ENCODE results near the gene RANBP17. TPM values are rescaled to one million over a fixed set of nuclear protein-coding genes. Genes with fewer than 3 reads are reported as not detected.

The RANBP17 gene
- total RNA-seq, 4 donors from 2014 or later = 10.2 to 13.8 (median 10.9) TPM

GRCh38 chr5:170860415-170860814, 1.4 kb upstream of the RANBP17 start:
- DNase-seq = no peak
- H3K27ac ChIP-seq = no peak overlapping the region
- intact Hi-C loops (cut with DNase I; ENCODE audit: low total_unique reads) = no loop called here
- H3K27me3 ChIP-seq = peaks cover 5% of the 10 kb centered on the region
- in situ Hi-C loops (cut with MboI; ENCODE audit: low pct_ligation_motif_present in 1 of 4, low pct_unique_long_range_greater_than_20kb in 1 of 4, low sequenced_read_pairs in 3 of 4) = no loop called here
- TF ChIP-seq EP300 (IDR thresholded peaks at IDR 0.05; ENCODE audit: low read depth) = no peak
- TF ChIP-seq POLR2AphosphoS5 (IDR thresholded peaks at IDR 0.05) = no peak
- TF ChIP-seq POLR2A (IDR thresholded peaks at IDR 0.05) = no peak
- H3K9me3 ChIP-seq = peaks cover 10 to 12% of the 10 kb centered on the region in 2 donors
- no peak overlapping the region for H3K4me3 ChIP-seq
- peaks cover 0 to 8% (median 6%) of the 10 kb centered on the region in 4 donors for H3K4me1 ChIP-seq
- H3K36me3 ChIP-seq = no peaks in the 10 kb centered on the region

DNA sequence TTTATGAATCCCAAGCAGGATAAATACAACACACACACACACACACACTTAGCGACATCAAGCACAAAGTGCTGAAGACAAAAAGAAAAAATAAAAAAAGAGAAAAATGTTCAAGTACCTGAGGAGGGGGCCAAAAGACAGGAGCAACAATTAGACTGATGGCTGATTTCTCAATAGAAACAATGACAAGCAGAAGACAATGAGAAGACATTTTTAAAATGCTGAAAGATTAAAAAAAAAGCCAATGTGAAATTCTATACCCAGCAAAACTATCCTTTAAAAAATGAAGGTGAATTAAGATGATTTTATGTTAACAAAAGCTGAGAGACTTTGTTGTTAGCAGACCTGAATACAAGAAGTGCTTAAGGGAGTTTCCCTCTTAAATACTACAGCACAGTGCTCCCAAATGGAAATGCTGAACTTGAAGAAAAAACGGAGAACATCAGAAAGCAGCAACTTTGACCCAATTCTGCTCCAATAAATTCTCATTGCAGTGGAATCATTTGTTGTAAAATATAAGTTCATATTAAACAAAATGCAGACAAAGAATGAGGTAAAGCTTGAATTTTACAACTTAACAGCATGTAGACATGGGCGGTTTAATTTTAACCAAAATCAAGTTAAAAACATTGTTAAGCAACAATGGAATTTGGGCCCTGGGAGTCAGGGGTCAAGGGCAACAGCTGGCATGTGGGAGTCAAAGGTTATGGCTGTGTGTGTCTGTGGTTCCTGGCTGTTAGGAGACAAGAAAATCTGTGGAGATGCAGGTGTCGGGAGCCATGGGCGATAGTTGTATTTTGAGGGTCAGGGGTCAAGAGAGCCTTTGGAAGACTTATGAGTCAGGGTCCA, 776 bp upstream of the RANBP17 start:
- no peaks in the 10 kb centered on the region for H3K36me3 ChIP-seq
- H3K27ac ChIP-seq = peak overlapping the region in 1 of 4 donors; percentile 52
- intact Hi-C loops (cut with DNase I; ENCODE audit: low total_unique reads) (no loop called here), in situ Hi-C loops (cut with MboI; ENCODE audit: low pct_ligation_motif_present in 1 of 4, low pct_unique_long_range_greater_than_20kb in 1 of 4, low sequenced_read_pairs in 3 of 4) (no loop called here)
- peaks cover 0 to 8% (median 6%) of the 10 kb centered on the region in 4 donors for H3K4me1 ChIP-seq
- DNase-seq = no peak
- peaks cover 10 to 12% of the 10 kb centered on the region in 2 donors for H3K9me3 ChIP-seq
- H3K27me3 ChIP-seq = peaks cover 5% of the 10 kb centered on the region
- TF ChIP-seq POLR2A (IDR thresholded peaks at IDR 0.05) (no peak), POLR2AphosphoS5 (IDR thresholded peaks at IDR 0.05) (no peak), EP300 (IDR thresholded peaks at IDR 0.05; ENCODE audit: low read depth) (no peak), CTCF (IDR thresholded peaks at IDR 0.05) (no peak)
- 76 to 88% methylated on average over 3 to 5 of the region's 5 CpGs for WGBS, 2 donors (ENCODE audit: low coverage in 1 of 2)
- peak overlapping the region in 1 of 4 donors; percentile 83 for H3K4me3 ChIP-seq

DNA sequence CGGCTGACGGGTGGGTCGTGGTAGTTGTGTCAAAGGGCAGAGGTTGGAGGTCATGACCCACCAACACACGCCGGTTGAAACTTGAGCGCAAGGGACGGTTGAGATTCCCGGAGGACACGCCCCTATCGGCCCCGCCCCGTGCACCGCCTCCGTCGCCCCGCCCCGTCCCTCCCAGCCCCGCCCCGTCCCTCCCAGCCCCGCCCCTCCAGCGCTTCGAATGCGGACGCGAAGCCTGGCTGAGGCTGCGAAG, 226 bp upstream of the RANBP17 start:
- DNase-seq = peak; percentile 55
- WGBS, 2 donors (ENCODE audit: low coverage in 1 of 2) = 16% methylated on average over 17 of the region's 26 CpGs; no CpG with 5 or more reads in 1 of the 2 donors
- intact Hi-C loops (cut with DNase I; ENCODE audit: low total_unique reads) = no loop called here
- Histone ChIP-seq H3K4me3 (peak overlapping the region in 3 of 4 donors; percentile 62 to 83 (median 68)), H3K4me1 (peaks cover 0 to 8% (median 6%) of the 10 kb centered on the region in 4 donors), H3K27me3 (peaks cover 5% of the 10 kb centered on the region), H3K27ac (peak overlapping the region in 3 of 4 donors; percentile 52 to 63 (median 54)), H3K36me3 (no peaks in the 10 kb centered on the region), H3K9me3 (peaks cover 10 to 12% of the 10 kb centered on the region in 2 donors)
- TF ChIP-seq EP300 (IDR thresholded peaks at IDR 0.05; ENCODE audit: low read depth) (no peak), POLR2AphosphoS5 (IDR thresholded peaks at IDR 0.05) (no peak), POLR2A (IDR thresholded peaks at IDR 0.05) (no peak), CTCF (IDR thresholded peaks at IDR 0.05) (no peak)
- in situ Hi-C loops (cut with MboI; ENCODE audit: low pct_ligation_motif_present in 1 of 4, low pct_unique_long_range_greater_than_20kb in 1 of 4, low sequenced_read_pairs in 3 of 4) = no loop called here

- Histone ChIP-seq H3K36me3 (no peaks in the 10 kb centered on the region), H3K4me1 (peaks cover 0 to 8% (median 6%) of the 10 kb centered on the region in 4 donors), H3K27ac (no peak overlapping the region), H3K27me3 (peaks cover 5% of the 10 kb centered on the region), H3K9me3 (peaks cover 10 to 12% of the 10 kb centered on the region in 2 donors), H3K4me3 (no peak overlapping the region)
- DNase-seq = no peak
- in situ Hi-C loops (cut with MboI; ENCODE audit: low pct_ligation_motif_present in 1 of 4, low pct_unique_long_range_greater_than_20kb in 1 of 4, low sequenced_read_pairs in 3 of 4) = no loop called here
- intact Hi-C loops (cut with DNase I; ENCODE audit: low total_unique reads) = no loop called here
- WGBS, 2 donors (ENCODE audit: low coverage in 1 of 2) = 77 to 91% methylated on average over 3 of the region's 3 CpGs
- TF ChIP-seq EP300 (IDR thresholded peaks at IDR 0.05; ENCODE audit: low read depth) (no peak), CTCF (IDR thresholded peaks at IDR 0.05) (no peak)
These were observed 1.8 kb downstream of the RANBP17 start for GRCh38 chr5:170863646-170864045.
